ENCODE data around the gene UBE2D1. TPM values are rescaled to one million over a fixed set of nuclear protein-coding genes. Genes with fewer than 3 reads are reported as not detected.

UBE2D1 gene
- total and polyA plus RNA-seq, 2 of the 4 experiments (the other 2 are of a cell fraction) = 9.1 to 9.7 TPM

- H3K4me2 ChIP-seq (ENCODE audit: low read depth, low read length) = no peak overlapping the region
- no TSS peak for BruUV-seq (replicated peaks)
- no peak overlapping the region for H3K4ac ChIP-seq (ENCODE audit: low read depth, low read length)
- ChIA-PET POLR2A (ENCODE audit: unreplicated experiment) (no interaction called here), CTCF (interaction anchor here (0.7 kb wide), 1 partner anchor 97 kb away, joined by 3 read pairs; no protein-coding TSS in a partner anchor)
- no peak overlapping the region for H2AK9ac ChIP-seq (replicated peaks; ENCODE audit: low read depth, low read length, poor library complexity)
- H3K79me1 ChIP-seq (ENCODE audit: low read depth in 1 of 2, low read length in 2 of 2) = peaks cover 0 to 3% of the 10 kb centered on the region in 2 experiments; a peak in 1 of 4 replicates
- H2BK20ac ChIP-seq (ENCODE audit: low read depth, low read length) = no peak overlapping the region
- intact Hi-C loops (cut with micrococcal nuclease) (no loop called here), in situ Hi-C loops (cut with MboI; ENCODE audit: low sequenced_read_pairs) (loop anchor here (25.0 kb wide), 1 partner anchor 808 kb away; no protein-coding TSS in a partner anchor), dilution Hi-C loops (cut with HindIII; ENCODE audit: low sequenced_read_pairs, unreplicated experiment) (no loop called here)
- H3K9me1 ChIP-seq (ENCODE audit: insufficient read depth, low read length) = no peaks in the 10 kb centered on the region; the same call in 1 of the 2 replicates
- no peak overlapping the region for H4K91ac ChIP-seq (ENCODE audit: insufficient read depth, low read depth, low read length)
- no CpG with 5 or more reads among the region's 2 CpGs for WGBS, 2 experiments (ENCODE audit: extremely low coverage in 2 of 2, insufficient read length in 1 of 2)
- H3K14ac ChIP-seq (replicated peaks; ENCODE audit: low read depth, low read length) = no peak overlapping the region
- no peaks in the 10 kb centered on the region for H3K4me1 ChIP-seq (ENCODE audit: control insufficient read depth, insufficient read depth, low read length)
- H2AK5ac ChIP-seq (ENCODE audit: low read depth, low read length) = no peak overlapping the region
- H3K9me3 ChIP-seq (ENCODE audit: control insufficient read depth, insufficient read depth, low read length) = no peaks in the 10 kb centered on the region
- H2BK120ac ChIP-seq (ENCODE audit: low read depth, low read length) = no peak overlapping the region
- no peak overlapping the region for H3K4me3 ChIP-seq (ENCODE audit: insufficient read depth, low read depth, low read length)
- no peak overlapping the region for H2BK5ac ChIP-seq (ENCODE audit: low read depth, low read length, poor library complexity, severe bottlenecking)
- H2AFZ ChIP-seq (replicated peaks; ENCODE audit: low read length, poor library complexity) = no peak overlapping the region
- H3K23ac ChIP-seq (ENCODE audit: low read depth, low read length) = no peak overlapping the region
- ATAC-seq (ENCODE audit: low read depth) (no peak), DNase-seq (no peak)
- TF ChIP-seq FOS (IDR thresholded peaks at IDR 0.05; ENCODE audit: low read depth, low read length) = no peak
- TF ChIP-seq MAFK (IDR thresholded peaks at IDR 0.05; ENCODE audit: low read depth, low read length) = no peak
- TF ChIP-seq MXI1 (IDR thresholded peaks at IDR 0.05; ENCODE audit: borderline replicate concordance, low read depth, low read length) = no peak
- no peak for TF ChIP-seq NFE2L2 (IDR thresholded peaks at IDR 0.05; ENCODE audit: low read depth, low read length)
- no peak for TF ChIP-seq BHLHE40 (IDR thresholded peaks at IDR 0.05; ENCODE audit: low read depth, low read length)
- TF ChIP-seq CHD1 (IDR thresholded peaks at IDR 0.05; ENCODE audit: low read depth, low read length) = no peak
- no peak for TF ChIP-seq RAD21 (IDR thresholded peaks at IDR 0.05; ENCODE audit: low read length)
- no peak for TF ChIP-seq RFX5 (IDR thresholded peaks at IDR 0.05; ENCODE audit: low read depth, low read length)
- TF ChIP-seq POLR2A (IDR thresholded peaks at IDR 0.05; ENCODE audit: low read depth, low read length) = no peak
- TF ChIP-seq MAZ (IDR thresholded peaks at IDR 0.05; ENCODE audit: borderline replicate concordance, low read depth, low read length) = no peak
- no peak for TF ChIP-seq CEBPB (IDR thresholded peaks at IDR 0.05; ENCODE audit: low read depth, low read length)
- no peak for TF ChIP-seq CTCF (conservative IDR thresholded peaks at IDR 0.05; ENCODE audit: low read depth, low read length)
- TF ChIP-seq RCOR1 (IDR thresholded peaks at IDR 0.05; ENCODE audit: insufficient replicate concordance, low read length) = no peak
- TF ChIP-seq, protein P1, sequence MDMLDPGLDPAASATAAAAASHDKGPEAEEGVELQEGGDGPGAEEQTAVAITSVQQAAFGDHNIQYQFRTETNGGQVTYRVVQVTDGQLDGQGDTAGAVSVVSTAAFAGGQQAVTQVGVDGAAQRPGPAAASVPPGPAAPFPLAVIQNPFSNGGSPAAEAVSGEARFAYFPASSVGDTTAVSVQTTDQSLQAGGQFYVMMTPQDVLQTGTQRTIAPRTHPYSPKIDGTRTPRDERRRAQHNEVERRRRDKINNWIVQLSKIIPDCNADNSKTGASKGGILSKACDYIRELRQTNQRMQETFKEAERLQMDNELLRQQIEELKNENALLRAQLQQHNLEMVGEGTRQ (IDR thresholded peaks at IDR 0.05; ENCODE audit: low read depth, low read length) = no peak
- no peak for TF ChIP-seq SMC3 (IDR thresholded peaks at IDR 0.05; ENCODE audit: low read depth, low read length)
- TF ChIP-seq, protein P2, sequence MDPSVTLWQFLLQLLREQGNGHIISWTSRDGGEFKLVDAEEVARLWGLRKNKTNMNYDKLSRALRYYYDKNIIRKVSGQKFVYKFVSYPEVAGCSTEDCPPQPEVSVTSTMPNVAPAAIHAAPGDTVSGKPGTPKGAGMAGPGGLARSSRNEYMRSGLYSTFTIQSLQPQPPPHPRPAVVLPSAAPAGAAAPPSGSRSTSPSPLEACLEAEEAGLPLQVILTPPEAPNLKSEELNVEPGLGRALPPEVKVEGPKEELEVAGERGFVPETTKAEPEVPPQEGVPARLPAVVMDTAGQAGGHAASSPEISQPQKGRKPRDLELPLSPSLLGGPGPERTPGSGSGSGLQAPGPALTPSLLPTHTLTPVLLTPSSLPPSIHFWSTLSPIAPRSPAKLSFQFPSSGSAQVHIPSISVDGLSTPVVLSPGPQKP (IDR thresholded peaks at IDR 0.05; ENCODE audit: borderline replicate concordance, low read depth, low read length) = no peak
- H3K9ac ChIP-seq (ENCODE audit: low read depth, low read length) = no peak overlapping the region
- H3K27me3 ChIP-seq (ENCODE audit: control insufficient read depth, insufficient read depth, low read length) = no peaks in the 10 kb centered on the region
- no peaks in the 10 kb centered on the region for H4K20me1 ChIP-seq (ENCODE audit: insufficient read depth, low read length)
- no peak overlapping the region for H4K8ac ChIP-seq (ENCODE audit: low read depth in 2 of 2, low read length in 2 of 2)
- H3K36me3 ChIP-seq (ENCODE audit: control insufficient read depth, insufficient read depth, low read length) = no peaks in the 10 kb centered on the region
- H3K27ac ChIP-seq (ENCODE audit: insufficient read depth, low read length) = no peak overlapping the region
- H4K5ac ChIP-seq (ENCODE audit: low read depth, low read length) = no peak overlapping the region
- no peak overlapping the region for H3K18ac ChIP-seq (ENCODE audit: low read depth, low read length)
- no peak overlapping the region for H2BK15ac ChIP-seq (ENCODE audit: low read depth, low read length)
- H3K56ac ChIP-seq (ENCODE audit: extremely low read depth, insufficient read depth, low read length) = no peak overlapping the region
Measured at GRCh38 chr10:58404001-58404400, 69.2 kb downstream of the UBE2D1 start.
